Activated naive CD4-positive, alpha-beta T cell (primary cell): ENCODE measurements around the gene RELA.
A peak's percentile ranks its signal among the peaks of the same experiment; 100 is the strongest.

Source experiments
- DNase-seq, 4 experiments: peaks; one replicate each; lab custom pipeline; 2025; lab: John Stamatoyannopoulos, UW

RELA gene

GRCh38 chr11:65633390-65634108, 29.2 kb downstream of the RELA start:
- DNase-seq: no peak

- no peak for DNase-seq
Observed at GRCh38 chr11:65630215-65630614, 32.5 kb downstream of the RELA start.

GRCh38 chr11:65629579-65629978, 33.1 kb downstream of the RELA start:
- no peak for DNase-seq

- no peak for DNase-seq
Observed at GRCh38 chr11:65627202-65627601, 35.5 kb downstream of the RELA start.

GRCh38 chr11:65625628-65626342, 36.9 kb downstream of the RELA start:
- DNase-seq: peak in 1 of 4 experiments; percentile 49

GRCh38 chr11:65624931-65625627, 37.6 kb downstream of the RELA start:
- DNase-seq: no peak

GRCh38 chr11:65623852-65624616, 38.7 kb downstream of the RELA start:
- DNase-seq: no peak

GRCh38 chr11:65623177-65623576, 39.5 kb downstream of the RELA start:
- no peak for DNase-seq

- no peak for DNase-seq
Observed at GRCh38 chr11:65622011-65622410, 40.7 kb downstream of the RELA start.

GRCh38 chr11:65621460-65621859, 41.3 kb downstream of the RELA start:
- no peak for DNase-seq

- DNase-seq: no peak
Observed at GRCh38 chr11:65620666-65621065, 42.0 kb downstream of the RELA start.

GRCh38 chr11:65619281-65619928, 43.3 kb downstream of the RELA start:
- no peak for DNase-seq

GRCh38 chr11:65618763-65619162, 44.0 kb downstream of the RELA start:
- no peak for DNase-seq

- DNase-seq: no peak
Observed at GRCh38 chr11:65617990-65618751, 44.5 kb downstream of the RELA start.

GRCh38 chr11:65617136-65617850, 45.4 kb downstream of the RELA start:
- no peak for DNase-seq

- DNase-seq: no peak
Observed at GRCh38 chr11:65616575-65617001, 46.1 kb downstream of the RELA start.

- peak in 1 of 4 experiments; percentile 50 for DNase-seq
Observed at GRCh38 chr11:65615950-65616574, 46.7 kb downstream of the RELA start.

GRCh38 chr11:65615229-65615949, 47.3 kb downstream of the RELA start, which contains the start of gene PCNX3:
Gene PCNX3 (plus strand): TSS chr11:65615776. CDS start chr11:65616312, 536 bp downstream.
- DNase-seq: peak; percentile 99 to 100 (median 100)
